H1 (cell line): ENCODE measurements around the gene ADRA2C. TPM values are rescaled to one million over a fixed set of nuclear protein-coding genes. Genes with fewer than 3 reads are reported as not detected.

Experiments used
- CTCF ChIA-PET: fragments of 300-600 bp; sonication (Branson Sonifier 250); formaldehyde crosslinking; loops from one replicate; lab custom pipeline; 2021; ENCODE audit not compliant: partially characterized antibody; lab: Charles Lee
- POLR2A ChIA-PET: fragments of 300-600 bp; sonication (Branson Sonifier 250); formaldehyde crosslinking; loops from one replicate; lab custom pipeline; 2021; ENCODE audit warnings: inconsistent platforms; ENCODE audit not compliant: partially characterized antibody; lab: Charles Lee
- DNase-seq, 2 experiments: peaks; one replicate each; pipeline versions ENCODE4 v3.0.0 to v3.0.0-alpha.2; 2010 to 2022; ENCODE audit warnings: low spot score in 2 of 2, low read depth in 1 of 2, mixed read lengths in 1 of 2
- FAIRE-seq: peaks from 2 replicates; lab custom pipeline; 2011; peaks lifted over from hg19 to GRCh38; lab: Jason Lieb, UNC
- H2AFZ ChIP-seq: 2 replicates; pipeline ENCODE4 v1.8.1; 2012; ENCODE audit warnings: low read length, inconsistent platforms
- H2AK5ac ChIP-seq: 2 replicates; pipeline ENCODE4 v1.6.1; 2013; ENCODE audit warnings: low read depth, low read length
- H2BK120ac ChIP-seq: replicated peaks from 2 replicates; pipeline ENCODE3; 2013; ENCODE audit warnings: low read depth, low read length, inconsistent platforms
- H2BK12ac ChIP-seq: 2 replicates; pipeline ENCODE4 v1.6.1; 2013; ENCODE audit warnings: low read depth, low read length
- H2BK15ac ChIP-seq: 2 replicates; pipeline ENCODE4 v1.6.1; 2013; ENCODE audit warnings: low read length
- H2BK20ac ChIP-seq: 2 replicates; pipeline ENCODE4 v1.6.1; 2013; ENCODE audit warnings: low read length
- H2BK5ac ChIP-seq: 2 replicates; pipeline ENCODE4 v1.6.1; 2013; ENCODE audit warnings: low read depth, low read length
- H3K14ac ChIP-seq: 2 replicates; pipeline ENCODE4 v1.6.1; 2013; ENCODE audit warnings: inconsistent platforms; ENCODE audit not compliant: insufficient read length
- H3K18ac ChIP-seq: 2 replicates; pipeline ENCODE4 v1.6.1; 2013; ENCODE audit warnings: low read length; ENCODE audit errors: extremely low read depth
- H3K23ac ChIP-seq: 2 replicates; pipeline ENCODE4 v1.6.1; 2013; ENCODE audit warnings: inconsistent platforms; ENCODE audit not compliant: insufficient read length
- H3K23me2 ChIP-seq: 2 replicates; pipeline ENCODE4 v1.6.1; 2013; ENCODE audit warnings: low read depth, low read length
- H3K27ac ChIP-seq: 2 replicates; pipeline ENCODE4 v1.6.1; 2011; ENCODE audit warnings: low read depth, low read length, inconsistent platforms
- H3K27me3 ChIP-seq, 4 experiments: replicated peaks in 1 of 4; 1 replicate in 1 of 4; 2 replicates in 3 of 4; pipeline versions ENCODE4 v1.6.1 to v1.8.1; 2011 to 2013; ENCODE audit warnings: low read length in 3 of 4, mild to moderate bottlenecking in 3 of 4, inconsistent platforms in 2 of 4, mixed read lengths in 2 of 4, moderate library complexity in 1 of 4; ENCODE audit not compliant: control insufficient read depth in 3 of 4, insufficient read depth in 3 of 4; ENCODE audit errors: extremely low read depth in 1 of 4
- H3K36me3 ChIP-seq, 4 experiments: 2 replicates each; pipeline versions ENCODE4 v1.6.1 to v1.8.1; 2011 to 2013; ENCODE audit warnings: mild to moderate bottlenecking in 4 of 4, low read length in 3 of 4, moderate library complexity in 2 of 4, control low read depth in 1 of 4, inconsistent platforms in 1 of 4; ENCODE audit not compliant: insufficient read depth in 4 of 4, control insufficient read depth in 2 of 4
- H3K4ac ChIP-seq: replicated peaks from 2 replicates; pipeline ENCODE3; 2013; ENCODE audit warnings: low read length, low read depth, mixed read lengths, inconsistent platforms; ENCODE audit not compliant: insufficient read length
- H3K4me1 ChIP-seq, 4 experiments: replicated peaks in 1 of 4; 1 replicate in 1 of 4; 2 replicates in 3 of 4; pipeline versions ENCODE4 v1.6.1 to v1.8.1; 2011 to 2013; ENCODE audit warnings: low read length in 3 of 4, inconsistent platforms in 2 of 4, mixed read lengths in 1 of 4; ENCODE audit not compliant: insufficient read depth in 4 of 4, control insufficient read depth in 3 of 4
- H3K4me2 ChIP-seq, 2 experiments: 2 replicates each; pipeline versions ENCODE4 v1.6.1 to v1.8.1; 2011 to 2013; ENCODE audit warnings: low read depth in 2 of 2, low read length in 2 of 2, control low read depth in 1 of 2, inconsistent platforms in 1 of 2, mild to moderate bottlenecking in 1 of 2; ENCODE audit not compliant: insufficient read depth in 1 of 2
- H3K4me3 ChIP-seq, 4 experiments: fragments of 200-600, 300-600 bp in 1 of 4; sonication (generic), shearing (Covaris generic), sonication (Bioruptor Twin) in 1 of 4; 2 replicates each; pipeline versions ENCODE4 v1.5.1 to v1.8.1; 2011 to 2016; ENCODE audit warnings: low read length in 4 of 4, low read depth in 3 of 4, control low read depth in 2 of 4, inconsistent platforms in 2 of 4, mild to moderate bottlenecking in 2 of 4, mixed read lengths in 1 of 4, moderate library complexity in 1 of 4; ENCODE audit not compliant: insufficient read depth in 2 of 4; ENCODE audit errors: extremely low read depth in 1 of 4
- H3K56ac ChIP-seq: replicated peaks from 2 replicates; pipeline ENCODE3; 2013; ENCODE audit warnings: low read depth, mild to moderate bottlenecking, mixed read lengths, low read length, inconsistent platforms; ENCODE audit not compliant: insufficient read length
- H3K79me1 ChIP-seq: 2 replicates; pipeline ENCODE4 v1.6.1; 2013; ENCODE audit warnings: low read depth, low read length, control low read depth
- H3K79me2 ChIP-seq, 2 experiments: 2 replicates each; pipeline versions ENCODE4 v1.6.1 to v1.8.1; 2012 to 2013; ENCODE audit warnings: low read length in 2 of 2, mild to moderate bottlenecking in 2 of 2, inconsistent platforms in 1 of 2; ENCODE audit not compliant: insufficient read depth in 2 of 2, control insufficient read depth in 1 of 2
- H3K9ac ChIP-seq, 4 experiments: replicated peaks in 1 of 4; 1 replicate in 1 of 4; 2 replicates in 3 of 4; pipeline versions ENCODE4 v1.6.1 to v1.8.1; 2011 to 2013; ENCODE audit warnings: low read depth in 3 of 4, low read length in 3 of 4, control low read depth in 2 of 4, mild to moderate bottlenecking in 2 of 4, moderate library complexity in 2 of 4, inconsistent platforms in 1 of 4; ENCODE audit errors: extremely low read depth in 1 of 4
- H3K9me3 ChIP-seq, 2 experiments: 2 replicates each; pipeline versions ENCODE4 v1.6.1 to v1.8.1; 2012 to 2013; ENCODE audit warnings: mild to moderate bottlenecking in 2 of 2, moderate library complexity in 2 of 2, control low read depth in 1 of 2, inconsistent platforms in 1 of 2, low read depth in 1 of 2, low read length in 1 of 2, mixed read lengths in 1 of 2; ENCODE audit not compliant: insufficient read depth in 2 of 2
- H4K20me1 ChIP-seq, 2 experiments: replicated peaks in 1 of 2; 2 replicates each; pipeline versions ENCODE3 to v1.8.1; 2011 to 2013; ENCODE audit warnings: inconsistent platforms in 2 of 2, low read length in 2 of 2, mild to moderate bottlenecking in 1 of 2; ENCODE audit not compliant: insufficient read depth in 2 of 2, control insufficient read depth in 1 of 2
- H4K5ac ChIP-seq: 2 replicates; pipeline ENCODE4 v1.6.1; 2013; ENCODE audit warnings: low read length, low read depth, mixed read lengths, inconsistent platforms; ENCODE audit not compliant: insufficient read length
- H4K8ac ChIP-seq: 2 replicates; pipeline ENCODE4 v1.8.0; 2013; ENCODE audit warnings: mild to moderate bottlenecking, moderate library complexity, low read length, inconsistent platforms; ENCODE audit not compliant: insufficient read depth; ENCODE audit errors: extremely low read depth
- H4K91ac ChIP-seq: replicated peaks from 2 replicates; pipeline ENCODE3; 2013; ENCODE audit warnings: low read length, mixed read lengths, inconsistent platforms; ENCODE audit not compliant: insufficient read length
- ASH2L ChIP-seq: fragments of 200-600, 300-600 bp; sonication (generic); IDR thresholded peaks from one replicate; pipeline ENCODE4 v1.7.1; 2017; ENCODE audit warnings: low read length
- BACH1 ChIP-seq: IDR thresholded peaks from 2 replicates; pipeline ENCODE4 v1.6.1; 2012; ENCODE audit warnings: low read length, improper control_type of control experiment
- CEBPB ChIP-seq: IDR thresholded peaks from 2 replicates; pipeline ENCODE4 v1.6.1; 2012; ENCODE audit warnings: low read depth, low read length
- CHD1 ChIP-seq: IDR thresholded peaks from 2 replicates; pipeline ENCODE4 v1.6.1; 2012; ENCODE audit warnings: low read depth, low read length, improper control_type of control experiment
- EZH2 ChIP-seq: fragments of 200-600 bp; sonication (generic); IDR thresholded peaks from 2 replicates; pipeline ENCODE4 v1.7.1; 2012; ENCODE audit warnings: low read depth, mild to moderate bottlenecking, moderate library complexity, low read length, inconsistent platforms; ENCODE audit not compliant: severe bottlenecking
- HDAC6 ChIP-seq: IDR thresholded peaks from one replicate; pipeline ENCODE4 v1.7.1; 2012; ENCODE audit warnings: low read depth, mild to moderate bottlenecking, inconsistent platforms, low read length, moderate library complexity
- JUN ChIP-seq: IDR thresholded peaks from 2 replicates; pipeline ENCODE4 v1.6.1; 2011; ENCODE audit warnings: low read depth, mild to moderate bottlenecking, improper control_type of control experiment, low read length
- KDM1A ChIP-seq: fragments of 200-600, 300-600 bp; sonication (generic); IDR thresholded peaks from 2 replicates; pipeline ENCODE4 v1.7.1; 2016; ENCODE audit warnings: mild to moderate bottlenecking, low read length, borderline replicate concordance
- MAX ChIP-seq: IDR thresholded peaks from 2 replicates; pipeline ENCODE4 v1.6.1; 2012; ENCODE audit warnings: inconsistent platforms
- SRF ChIP-seq: IDR thresholded peaks from 2 replicates; pipeline ENCODE4 v1.6.1; 2011; ENCODE audit warnings: mild to moderate bottlenecking, low read depth, low read length, moderate library complexity
- WGBS, 2 experiments: shearing (Covaris generic) in 1 of 2; methylation state at CpG; one replicate each; pipeline versions ENCODE4 v1.1.6 to v1.1.7; 2013 to 2015; ENCODE audit warnings: low lambda C conversion rate in 2 of 2, mixed read lengths in 2 of 2, inconsistent platforms in 1 of 2, low coverage in 1 of 2, missing lambda C conversion rate in 1 of 2; ENCODE audit not compliant: insufficient replicate concordance in 2 of 2, insufficient coverage in 1 of 2, insufficient read length in 1 of 2; ENCODE audit errors: extremely low coverage in 1 of 2, missing lambda C conversion rate in 1 of 2; 5-methylcytosine and 5-hydroxymethylcytosine counted together
- polyA plus RNA-seq, 7 experiments: library from polyadenylated mRNA; depleted of rRNA in 3 of 7; stranded (reverse) in 5 of 7; unstranded in 2 of 7; fragments of >200 nt in 5 of 7; fragments of 200-250 nt in 2 of 7; gene quantifications; 1 replicate in 5 of 7; 2 replicates in 1 of 7; 4 replicates in 1 of 7; pipeline versions ENCODE4 v1.2.1 to v1.2.3, GENCODE V29; 2011 to 2013; ENCODE audit warnings: missing spikeins in 2 of 7, mixed read lengths in 2 of 7
- total RNA-seq: library from RNA; stranded (reverse); fragmentation: NEBNext Ultra II Directional; extraction: Animal tissue kit (Norgen Biotek cat#: 25700); gene quantifications from 2 replicates; pipeline ENCODE4 v1.2.1, GENCODE V29; 2021
- TF ChIP-seq, protein P1 (sequence below): IDR thresholded peaks from 2 replicates; pipeline ENCODE4 v1.6.1; 2012; ENCODE audit warnings: inconsistent platforms

ADRA2C gene
- total and polyA plus RNA-seq, 2 of the 8 experiments (the other 6 are each of a cell fraction or from before 2014, with no cell fraction given): 14.6 to 14.8 TPM

DNA sequence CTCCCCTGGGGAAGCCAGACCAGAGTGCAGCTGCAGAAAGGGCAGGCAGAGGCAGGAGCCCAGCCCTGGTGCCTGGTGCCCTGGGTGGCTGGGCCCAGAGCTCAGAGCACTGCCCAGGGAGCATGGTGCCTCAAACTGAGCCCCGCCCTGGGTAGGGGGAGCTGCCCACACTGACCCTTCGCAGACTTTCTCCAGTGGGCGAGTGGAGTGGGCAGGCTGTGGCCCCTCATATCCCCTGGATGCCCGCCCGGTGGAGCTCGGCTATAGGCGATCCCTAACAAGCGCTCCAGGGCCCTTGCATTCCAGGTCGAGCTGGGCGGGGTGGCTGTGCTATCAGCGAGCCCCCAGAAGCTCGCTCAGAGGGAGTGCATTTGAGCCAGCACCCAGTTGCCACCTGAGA is 17.1 kb upstream of the ADRA2C start:
- POLR2A ChIA-PET: no interaction called here
- no peak overlapping the region for H3K4me2 ChIP-seq
- no peaks in the 10 kb centered on the region for H3K9me3 ChIP-seq
- no peak overlapping the region for H3K18ac ChIP-seq
- H3K14ac ChIP-seq: no peak overlapping the region
- H4K91ac ChIP-seq: peak overlapping the region; percentile 32
- no peak overlapping the region for H2BK12ac ChIP-seq
- CTCF ChIA-PET: interaction anchor here (0.7 to 6.0 kb wide), 17 partner anchors 10 to 734 kb away, joined by 3 to 90 read pairs (median 8); partner anchors contain the start of gene ADRA2C
- no peak for FAIRE-seq
- H3K9ac ChIP-seq: no peak overlapping the region
- H3K4ac ChIP-seq: no peak overlapping the region
- no peak overlapping the region for H3K23ac ChIP-seq
- peaks cover 2% of the 10 kb centered on the region; the same call in 1 of the 2 replicates for H3K23me2 ChIP-seq
- TF ChIP-seq SRF (no peak), BACH1 (no peak), EZH2 (no peak), CHD1 (no peak), HDAC6 (no peak), KDM1A (no peak), MAX (no peak), CEBPB (no peak), ASH2L (no peak), JUN (no peak)
- TF ChIP-seq, protein P1, sequence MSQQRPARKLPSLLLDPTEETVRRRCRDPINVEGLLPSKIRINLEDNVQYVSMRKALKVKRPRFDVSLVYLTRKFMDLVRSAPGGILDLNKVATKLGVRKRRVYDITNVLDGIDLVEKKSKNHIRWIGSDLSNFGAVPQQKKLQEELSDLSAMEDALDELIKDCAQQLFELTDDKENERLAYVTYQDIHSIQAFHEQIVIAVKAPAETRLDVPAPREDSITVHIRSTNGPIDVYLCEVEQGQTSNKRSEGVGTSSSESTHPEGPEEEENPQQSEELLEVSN: no peak
- H2AK5ac ChIP-seq: no peak overlapping the region
- H3K27ac ChIP-seq: no peak overlapping the region
- no peak overlapping the region for H2AFZ ChIP-seq
- no peak overlapping the region; the same call in 1 of the 2 replicates for H2BK5ac ChIP-seq
- H3K79me2 ChIP-seq: no peaks in the 10 kb centered on the region
- H2BK20ac ChIP-seq: no peak overlapping the region
- no peaks in the 10 kb centered on the region for H3K36me3 ChIP-seq
- 0 out of 2 replicates have a peak overlapping the region, but pooled peaks have one; percentile 61 for H2BK15ac ChIP-seq
- H3K56ac ChIP-seq: no peak overlapping the region
- no peaks in the 10 kb centered on the region for H3K79me1 ChIP-seq
- no peaks in the 10 kb centered on the region; a peak in 1 of 7 replicates for H3K27me3 ChIP-seq
- H4K5ac ChIP-seq: no peak overlapping the region
- H3K4me3 ChIP-seq: no peak overlapping the region
- no peak overlapping the region for H2BK120ac ChIP-seq
- no peak overlapping the region for H4K8ac ChIP-seq
- no peak for DNase-seq
- no peaks in the 10 kb centered on the region for H4K20me1 ChIP-seq
- 82% methylated on average over 12 of the region's 12 CpGs; no CpG with 5 or more reads in 1 of the 2 experiments for WGBS, 2 experiments
- H3K4me1 ChIP-seq: peaks cover 0 to 31% (median 15%) of the 10 kb centered on the region in 4 experiments; a peak in 6 of 7 replicates
